Endodermal cell (in vitro differentiated cells): ENCODE data around the gene SERPINE1. TPM values are rescaled to one million over a fixed set of nuclear protein-coding genes. Genes with fewer than 3 reads are reported as not detected.

ENCODE experiments used
- DNase-seq: peaks from one replicate; pipeline ENCODE4 v3.0.0-alpha.2; 2017
- H3K27ac ChIP-seq: 2 replicates; pipeline ENCODE4 v1.5.1; 2013; ENCODE audit warnings: mild to moderate bottlenecking, low read depth, low read length, moderate library complexity
- H3K27me3 ChIP-seq: 2 replicates; pipeline ENCODE4 v1.6.1; 2013; ENCODE audit warnings: mild to moderate bottlenecking, low read length, moderate library complexity; ENCODE audit not compliant: insufficient read depth, control insufficient read depth, poor library complexity, severe bottlenecking
- H3K36me3 ChIP-seq: 2 replicates; pipeline ENCODE4 v1.7.0; 2013; ENCODE audit warnings: mild to moderate bottlenecking, low read length, moderate library complexity; ENCODE audit not compliant: control insufficient read depth, insufficient read depth
- H3K4me1 ChIP-seq: one replicate; pipeline ENCODE4 v1.7.0; 2013; ENCODE audit warnings: low read length; ENCODE audit not compliant: control insufficient read depth, insufficient read depth
- H3K4me3 ChIP-seq: 2 replicates; pipeline ENCODE4 v1.5.1; 2013; ENCODE audit warnings: mild to moderate bottlenecking, low read length, moderate library complexity
- H3K9ac ChIP-seq: 2 replicates; pipeline ENCODE4 v1.6.1; 2013; ENCODE audit warnings: mild to moderate bottlenecking, low read length, moderate library complexity; ENCODE audit not compliant: poor library complexity, severe bottlenecking; ENCODE audit errors: extremely low read depth
- H3K9me3 ChIP-seq: 2 replicates; pipeline ENCODE4 v1.6.1; 2013; ENCODE audit warnings: mild to moderate bottlenecking, low read length, moderate library complexity; ENCODE audit not compliant: control insufficient read depth
- H3K27ac Mint-ChIP-seq: 2 replicates; pipeline ENCODE4 v1.8.0; 2020; ENCODE audit warnings: mixed read lengths
- H3K27me3 Mint-ChIP-seq: 2 replicates; pipeline ENCODE4 v1.8.0; 2021; ENCODE audit warnings: mild to moderate bottlenecking, mixed read lengths; ENCODE audit not compliant: insufficient read depth
- H3K36me3 Mint-ChIP-seq: 2 replicates; pipeline ENCODE4 v1.8.0; 2020; ENCODE audit warnings: low read depth, mixed read lengths
- H3K4me1 Mint-ChIP-seq: 2 replicates; pipeline ENCODE4 v1.8.0; 2020; ENCODE audit warnings: mixed read lengths
- H3K4me3 Mint-ChIP-seq: 2 replicates; pipeline ENCODE4 v1.8.0; 2020; ENCODE audit warnings: mild to moderate bottlenecking, moderate library complexity, mixed read lengths
- H3K9me3 Mint-ChIP-seq: 2 replicates; pipeline ENCODE4 v1.8.0; 2020; ENCODE audit warnings: mild to moderate bottlenecking, mixed read lengths
- WGBS, 2 experiments: methylation state at CpG; one replicate each; pipeline versions ENCODE4 v1.1.5 to v1.1.7; 2013; ENCODE audit warnings: missing lambda C conversion rate in 2 of 2, mixed read lengths in 1 of 2; ENCODE audit not compliant: insufficient coverage in 1 of 2, insufficient read length in 1 of 2; 5-methylcytosine and 5-hydroxymethylcytosine counted together
- total RNA-seq, 2 donors: library from RNA; stranded (reverse); fragmentation: NEBNext Ultra II Directional in 1 of 2; extraction: Animal tissue kit (Norgen Biotek cat#: 25700) in 1 of 2; gene quantifications; 2 replicates in 1 of 2; 3 replicates in 1 of 2; pipeline ENCODE4 v1.2.1, GENCODE V29; 2021
- TF ChIP-seq, protein P1 (sequence below): fragments of 200-600 bp; sonication (generic); conservative IDR thresholded peaks from 2 replicates; pipeline ENCODE4 v1.5.0; 2021; ENCODE audit warnings: antibody characterized with exemption, mild to moderate bottlenecking

The SERPINE1 gene
- total RNA-seq, 2 donors from 2014 or later, result 0.89 to 4.9 TPM

DNA sequence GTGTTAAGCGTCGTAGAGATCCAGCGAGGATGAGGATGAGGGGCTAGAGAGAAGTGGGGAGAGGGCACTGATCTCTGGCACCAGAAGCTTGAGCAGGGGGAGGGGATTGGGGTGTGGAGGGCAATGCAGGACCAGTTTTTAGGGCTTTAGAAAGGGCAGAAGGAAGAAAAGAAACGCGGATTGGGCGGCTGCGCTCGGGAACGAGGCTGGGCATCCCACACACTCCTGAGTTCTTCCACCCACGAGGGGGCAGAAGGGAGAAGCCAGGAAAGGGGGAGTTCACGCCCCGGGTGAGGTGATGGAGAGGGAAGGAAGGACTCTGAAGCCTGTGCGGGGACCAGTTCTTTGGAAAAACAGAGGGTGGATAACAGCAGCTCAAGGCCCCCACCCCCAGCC lies 44.5 kb downstream of the SERPINE1 start:
- DNase-seq, result peak; percentile 49
- H3K4me1 ChIP-seq, result peaks cover 3% of the 10 kb centered on the region
- Mint-ChIP-seq H3K27ac (no peak overlapping the region), H3K4me3 (no peak overlapping the region), H3K36me3 (peaks cover 2% of the 10 kb centered on the region), H3K27me3 (peaks cover 100% of the 10 kb centered on the region), H3K9me3 (peaks cover 2% of the 10 kb centered on the region), H3K4me1 (peaks cover 17% of the 10 kb centered on the region)
- no peak overlapping the region for H3K4me3 ChIP-seq
- peaks cover 98% of the 10 kb centered on the region for H3K27me3 ChIP-seq
- no peak overlapping the region for H3K9ac ChIP-seq
- no peak overlapping the region for H3K27ac ChIP-seq
- no peaks in the 10 kb centered on the region for H3K36me3 ChIP-seq
- 0 to 5% methylated on average over 2 to 12 of the region's 13 CpGs for WGBS, 2 experiments
- TF ChIP-seq, protein P1, sequence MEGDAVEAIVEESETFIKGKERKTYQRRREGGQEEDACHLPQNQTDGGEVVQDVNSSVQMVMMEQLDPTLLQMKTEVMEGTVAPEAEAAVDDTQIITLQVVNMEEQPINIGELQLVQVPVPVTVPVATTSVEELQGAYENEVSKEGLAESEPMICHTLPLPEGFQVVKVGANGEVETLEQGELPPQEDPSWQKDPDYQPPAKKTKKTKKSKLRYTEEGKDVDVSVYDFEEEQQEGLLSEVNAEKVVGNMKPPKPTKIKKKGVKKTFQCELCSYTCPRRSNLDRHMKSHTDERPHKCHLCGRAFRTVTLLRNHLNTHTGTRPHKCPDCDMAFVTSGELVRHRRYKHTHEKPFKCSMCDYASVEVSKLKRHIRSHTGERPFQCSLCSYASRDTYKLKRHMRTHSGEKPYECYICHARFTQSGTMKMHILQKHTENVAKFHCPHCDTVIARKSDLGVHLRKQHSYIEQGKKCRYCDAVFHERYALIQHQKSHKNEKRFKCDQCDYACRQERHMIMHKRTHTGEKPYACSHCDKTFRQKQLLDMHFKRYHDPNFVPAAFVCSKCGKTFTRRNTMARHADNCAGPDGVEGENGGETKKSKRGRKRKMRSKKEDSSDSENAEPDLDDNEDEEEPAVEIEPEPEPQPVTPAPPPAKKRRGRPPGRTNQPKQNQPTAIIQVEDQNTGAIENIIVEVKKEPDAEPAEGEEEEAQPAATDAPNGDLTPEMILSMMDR, result peak; percentile 21
- H3K9me3 ChIP-seq, result no peaks in the 10 kb centered on the region

- peak; percentile 65 for DNase-seq
- H3K4me1 ChIP-seq, result peaks cover 3% of the 10 kb centered on the region
- H3K4me1 Mint-ChIP-seq, result peaks cover 16% of the 10 kb centered on the region
- no peaks in the 10 kb centered on the region for H3K9me3 ChIP-seq
- H3K36me3 ChIP-seq, result no peaks in the 10 kb centered on the region
- H3K27ac Mint-ChIP-seq, result no peak overlapping the region
- H3K27ac ChIP-seq, result no peak overlapping the region
- H3K4me3 Mint-ChIP-seq, result peak overlapping the region; percentile 26
- peaks cover 2% of the 10 kb centered on the region for H3K36me3 Mint-ChIP-seq
- peaks cover 91% of the 10 kb centered on the region for H3K27me3 ChIP-seq
- peaks cover 100% of the 10 kb centered on the region for H3K27me3 Mint-ChIP-seq
- TF ChIP-seq, protein P1, result no peak
- H3K9ac ChIP-seq, result no peak overlapping the region
- H3K4me3 ChIP-seq, result no peak overlapping the region
- 0 to 1% methylated on average over 12 to 79 of the region's 79 CpGs for WGBS, 2 experiments
- H3K9me3 Mint-ChIP-seq, result peaks cover 2% of the 10 kb centered on the region
Measured at GRCh38 chr7:101172005-101172853, 45.3 kb downstream of the SERPINE1 start.

- H3K4me3 ChIP-seq, result no peak overlapping the region
- WGBS, 2 experiments, result 4 to 7% methylated on average over 18 to 53 of the region's 53 CpGs
- Mint-ChIP-seq H3K36me3 (peaks cover 2% of the 10 kb centered on the region), H3K9me3 (peaks cover 2% of the 10 kb centered on the region), H3K27ac (no peak overlapping the region), H3K4me1 (peaks cover 14% of the 10 kb centered on the region), H3K27me3 (peaks cover 100% of the 10 kb centered on the region), H3K4me3 (peak overlapping the region; percentile 26)
- H3K36me3 ChIP-seq, result no peaks in the 10 kb centered on the region
- TF ChIP-seq, protein P1, result no peak
- peaks cover 91% of the 10 kb centered on the region for H3K27me3 ChIP-seq
- H3K27ac ChIP-seq, result no peak overlapping the region
- no peaks in the 10 kb centered on the region for H3K9me3 ChIP-seq
- peak; percentile 61 for DNase-seq
- no peak overlapping the region for H3K9ac ChIP-seq
- H3K4me1 ChIP-seq, result peaks cover 3% of the 10 kb centered on the region
Measured at GRCh38 chr7:101172854-101173751, 46.2 kb downstream of the SERPINE1 start.
